GM12878 (cell line): ENCODE measurements around the gene WDSUB1. TPM values are rescaled to one million over a fixed set of nuclear protein-coding genes. Genes with fewer than 3 reads are reported as not detected.

ENCODE experiments used
- ATAC-seq: fragments of 200-7000 bp; cut with Tn5 transposase; 3 replicates; pipeline ENCODE4 v1.9.1; 2020; ENCODE audit warnings: mild to moderate bottlenecking, moderate library complexity
- BruUV-seq: library from RNA; stranded (reverse); fragments of 400-500 nt; replicated peaks from 2 replicates; lab custom pipeline; 2021; lab: Mats Ljungman, UMichigan
- CTCF ChIA-PET: fragments of 300-600 bp; sonication (Branson Sonifier 250); formaldehyde crosslinking; extraction: SDS; loops from one replicate; lab custom pipeline; 2021; ENCODE audit warnings: inconsistent platforms; lab: Yijun Ruan, JAX
- POLR2A ChIA-PET: fragments of 350-600 bp; formaldehyde crosslinking; extraction: SDS; loops from one replicate; lab custom pipeline; 2021; ENCODE audit warnings: inconsistent platforms; lab: Charles Lee
- RAD21 ChIA-PET: fragments of 300-600 bp; sonication (Branson Sonifier 250); formaldehyde crosslinking; loops from one replicate; lab custom pipeline; 2023; ENCODE audit warnings: antibody characterized with exemption; ENCODE audit not compliant: unreplicated experiment; lab: Charles Lee
- SMC1A ChIA-PET: fragments of 300-600 bp; sonication (Branson Sonifier 250); formaldehyde crosslinking; loops from one replicate; lab custom pipeline; 2023; ENCODE audit not compliant: unreplicated experiment, uncharacterized antibody; lab: Charles Lee
- DNase-seq: peaks from one replicate; pipeline ENCODE4 v3.0.0-alpha.2; 2011; ENCODE audit warnings: low read depth, low spot score
- FAIRE-seq: peaks from 3 replicates; lab custom pipeline; 2011; peaks lifted over from hg19 to GRCh38; lab: Jason Lieb, UNC
- H2AFZ ChIP-seq: 2 replicates; pipeline ENCODE4 v1.6.0; 2011; ENCODE audit warnings: low read depth, low read length, control low read depth; ENCODE audit not compliant: control insufficient read depth
- H3K27ac ChIP-seq: 2 replicates; pipeline ENCODE4 v1.5.1; 2011; ENCODE audit warnings: control low read depth; ENCODE audit not compliant: control insufficient read depth, insufficient read depth
- H3K27me3 ChIP-seq, 2 experiments: replicated peaks in 1 of 2; 2 replicates each; pipeline versions ENCODE4 v1.6.0 to v1.6.1; 2011; ENCODE audit warnings: low read length in 1 of 2; ENCODE audit not compliant: control insufficient read depth in 2 of 2, insufficient read depth in 2 of 2
- H3K36me3 ChIP-seq, 2 experiments: 2 replicates each; pipeline ENCODE4 v1.5.1; 2011; ENCODE audit warnings: low read length in 1 of 2; ENCODE audit not compliant: control insufficient read depth in 2 of 2, insufficient read depth in 2 of 2
- H3K4me1 ChIP-seq: 2 replicates; pipeline ENCODE4 v1.6.1; 2011; ENCODE audit warnings: mild to moderate bottlenecking, low read length, moderate library complexity, mixed read lengths; ENCODE audit not compliant: control insufficient read depth, insufficient read depth
- H3K4me2 ChIP-seq: 2 replicates; pipeline ENCODE4 v1.6.0; 2011; ENCODE audit warnings: control low read depth; ENCODE audit not compliant: control insufficient read depth, insufficient read depth
- H3K4me3 ChIP-seq: fragments of 200-600 bp; sonication (generic); 2 replicates; pipeline ENCODE4 v1.5.1; 2016
- H3K79me2 ChIP-seq: 2 replicates; pipeline ENCODE4 v1.6.0; 2011; ENCODE audit warnings: low read length; ENCODE audit not compliant: control insufficient read depth, insufficient read depth
- H3K9ac ChIP-seq: 2 replicates; pipeline ENCODE4 v1.8.0; 2011; ENCODE audit warnings: low read length, control low read depth, mixed read lengths; ENCODE audit not compliant: control insufficient read depth, insufficient read depth
- H3K9me3 ChIP-seq: replicated peaks from 3 replicates; pipeline ENCODE4 v1.5.1; 2011; ENCODE audit warnings: mild to moderate bottlenecking, low read length; ENCODE audit not compliant: control insufficient read depth, insufficient read depth
- H4K20me1 ChIP-seq: 2 replicates; pipeline ENCODE4 v1.6.0; 2011; ENCODE audit not compliant: control insufficient read depth, insufficient read depth
- BHLHE40 ChIP-seq, 2 experiments: fragments of 450-650 bp in 1 of 2; IDR thresholded peaks; 2 replicates each; pipeline ENCODE4 v1.6.1; 2011 to 2017; ENCODE audit warnings: low read depth in 2 of 2, borderline replicate concordance in 1 of 2, improper control_type of control experiment in 1 of 2, low read length in 1 of 2, mild to moderate bottlenecking in 1 of 2
- BMI1 ChIP-seq: fragments of 450-650 bp; IDR thresholded peaks from 2 replicates; pipeline ENCODE4 v1.6.1; 2016; ENCODE audit warnings: mild to moderate bottlenecking, moderate library complexity, borderline replicate concordance
- CEBPB ChIP-seq, 2 experiments: fragments of 150-350 bp in 1 of 2; IDR thresholded peaks; 2 replicates each; pipeline ENCODE4 v1.6.1; 2012 to 2014; ENCODE audit warnings: low read depth in 2 of 2, low read length in 2 of 2, borderline replicate concordance in 1 of 2, inconsistent platforms in 1 of 2
- CHD1 ChIP-seq: IDR thresholded peaks from 2 replicates; pipeline ENCODE4 v1.6.1; 2012; ENCODE audit warnings: low read depth, low read length, improper control_type of control experiment
- EP300 ChIP-seq, 2 experiments: fragments of 150-350 bp in 1 of 2; IDR thresholded peaks; 2 replicates each; pipeline ENCODE4 v1.6.1; 2011 to 2012; ENCODE audit warnings: low read depth in 2 of 2, low read length in 2 of 2, borderline replicate concordance in 1 of 2, improper control_type of control experiment in 1 of 2, inconsistent platforms in 1 of 2; ENCODE audit not compliant: control insufficient read depth in 1 of 2
- EZH2 ChIP-seq: IDR thresholded peaks from 2 replicates; pipeline ENCODE4 v1.6.1; 2012; ENCODE audit warnings: low read depth, mild to moderate bottlenecking, control low read depth, inconsistent platforms, low read length, borderline replicate concordance; ENCODE audit not compliant: control insufficient read depth
- FOXM1 ChIP-seq: IDR thresholded peaks from 2 replicates; pipeline ENCODE4 v1.6.1; 2012; ENCODE audit warnings: low read depth, mild to moderate bottlenecking, inconsistent platforms, low read length, moderate library complexity
- PAX5 ChIP-seq: IDR thresholded peaks from 2 replicates; pipeline ENCODE4 v1.6.1; 2011; ENCODE audit warnings: low read depth, low read length, borderline replicate concordance
- RAD21 ChIP-seq: IDR thresholded peaks from 2 replicates; pipeline ENCODE4 v1.6.1; 2011; ENCODE audit warnings: mild to moderate bottlenecking, low read depth, low read length, moderate library complexity; ENCODE audit not compliant: insufficient read depth
- SIX5 ChIP-seq: IDR thresholded peaks from 2 replicates; pipeline ENCODE4 v1.6.1; 2011; ENCODE audit warnings: mild to moderate bottlenecking, low read depth, low read length, moderate library complexity; ENCODE audit not compliant: severe bottlenecking
- SMAD5 ChIP-seq: IDR thresholded peaks from 2 replicates; pipeline ENCODE4 v1.6.1; 2016; ENCODE audit warnings: antibody characterized with exemption, low read depth
- SMC3 ChIP-seq: IDR thresholded peaks from 2 replicates; pipeline ENCODE4 v1.6.1; 2011; ENCODE audit warnings: low read length, improper control_type of control experiment, borderline replicate concordance
- TAF1 ChIP-seq: IDR thresholded peaks from 2 replicates; pipeline ENCODE4 v1.6.1; 2011; ENCODE audit warnings: mild to moderate bottlenecking, low read depth, low read length, borderline replicate concordance
- ZNF24 ChIP-seq: fragments of 450-650 bp; IDR thresholded peaks from 2 replicates; pipeline ENCODE4 v1.6.1; 2017; ENCODE audit warnings: antibody characterized with exemption, mild to moderate bottlenecking
- ZNF274 ChIP-seq: IDR thresholded peaks from one replicate; pipeline ENCODE4 v1.8.0; 2011; ENCODE audit not compliant: insufficient read length, insufficient read depth
- WGBS: methylation state at CpG from one replicate; pipeline ENCODE4 v1.1.6; 2016; ENCODE audit warnings: low lambda C conversion rate; ENCODE audit not compliant: insufficient replicate concordance, insufficient coverage; ENCODE audit errors: missing lambda C conversion rate; 5-methylcytosine and 5-hydroxymethylcytosine counted together
- in situ Hi-C: fragments of 300-500 bp; cut with MboI; formaldehyde crosslinking; loops from 9 replicates; pipeline ENCODE4 v1.14.3; 2018; ENCODE audit warnings: mixed read lengths
- intact Hi-C: fragments of 100-400 bp; cut with micrococcal nuclease; formaldehyde crosslinking; loops from one replicate; pipeline ENCODE4 v1.14.2; 2022; ENCODE audit not compliant: unreplicated experiment
- polyA plus RNA-seq, 11 experiments: library from polyadenylated mRNA; depleted of rRNA in 4 of 11; unstranded in 6 of 11; stranded (reverse) in 5 of 11; fragments of >200 nt; fragmentation: Nextera tagmentation in 4 of 11; fragmentation: Illumina TruSeq in 1 of 11; extraction: Ambion mirVana in 4 of 11; extraction: Trizol in 1 of 11; gene quantifications; 1 replicate in 1 of 11; 2 replicates in 10 of 11; pipeline versions ENCODE4 v1.2.1 to v1.2.3, GENCODE V29; 2011 to 2016; ENCODE audit warnings: inconsistent platforms in 2 of 11, missing spikeins in 2 of 11, low read depth in 1 of 11
- total RNA-seq, 4 experiments: library from RNA; depleted of rRNA in 3 of 4; stranded (reverse); fragments of >200 nt in 3 of 4; fragmentation: Illumina TruSeq in 1 of 4; extraction: Trizol in 1 of 4; gene quantifications; 2 replicates each; pipeline versions ENCODE4 v1.2.1 to v1.2.3, GENCODE V29; 2013 to 2021

The WDSUB1 gene
- total and polyA plus RNA-seq, 10 of the 15 experiments (the other 5 are each of a cell fraction or from before 2014, with no cell fraction given), result 4.4 to 12.7 (median 7.6) TPM

DNA sequence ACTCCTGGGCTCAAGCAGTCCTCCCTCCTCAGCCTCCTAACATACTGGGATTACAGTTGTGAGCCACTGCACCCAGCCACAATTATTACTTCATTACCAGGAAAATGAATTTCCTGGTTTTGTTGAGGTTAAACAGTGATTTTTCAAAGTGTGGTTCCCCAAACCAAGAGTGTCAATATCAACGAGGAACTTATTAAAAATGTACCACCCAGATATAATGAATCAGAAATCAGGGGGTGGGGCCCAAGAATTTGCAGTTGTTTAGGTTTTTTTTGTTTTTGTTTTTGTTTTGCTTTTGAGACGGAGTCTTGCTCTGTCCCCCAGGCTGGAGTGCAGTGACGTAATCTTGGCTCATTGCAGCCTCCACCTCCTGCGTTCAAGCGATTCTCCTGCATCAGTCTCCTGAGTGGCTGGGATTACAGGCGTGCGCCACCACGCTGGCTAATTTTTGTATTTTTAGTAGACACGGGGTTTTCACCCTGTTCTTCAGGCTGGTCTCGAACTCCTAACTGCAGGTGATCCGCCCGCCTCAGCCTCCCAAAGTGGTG is 94.1 kb downstream of the WDSUB1 start:
- RAD21 ChIA-PET, result no interaction called here
- WGBS, result 79% methylated on average over 12 of the region's 12 CpGs
- intact Hi-C loops (no loop called here), in situ Hi-C loops (no loop called here)
- no peak overlapping the region for H3K4me2 ChIP-seq
- H2AFZ ChIP-seq, result no peak overlapping the region
- H3K27ac ChIP-seq, result no peak overlapping the region
- H3K4me3 ChIP-seq, result no peak overlapping the region
- no peaks in the 10 kb centered on the region for H3K79me2 ChIP-seq
- H3K36me3 ChIP-seq, result no peaks in the 10 kb centered on the region; a peak in 1 of 4 replicates
- no peaks in the 10 kb centered on the region for H3K9me3 ChIP-seq
- SMC1A ChIA-PET, result no interaction called here
- no peak for FAIRE-seq
- no peak overlapping the region for H3K9ac ChIP-seq
- no peak for TF ChIP-seq FOXM1
- TF ChIP-seq CHD1, result no peak
- TF ChIP-seq BMI1, result no peak
- no peak for TF ChIP-seq SMC3
- TF ChIP-seq ZNF274, result no peak
- TF ChIP-seq ZNF24, result no peak
- no peak for TF ChIP-seq TAF1
- TF ChIP-seq BHLHE40 (IDR thresholded peaks at IDR 0.05; ENCODE audit: borderline replicate concordance in 1 of 2, low read depth in 2 of 2, low read length in 1 of 2), result no peak
- TF ChIP-seq EP300 (IDR thresholded peaks at IDR 0.05; ENCODE audit: borderline replicate concordance in 1 of 2, control insufficient read depth in 1 of 2, low read depth in 2 of 2, low read length in 2 of 2), result no peak
- no peak for TF ChIP-seq SIX5
- TF ChIP-seq RAD21, result no peak
- TF ChIP-seq PAX5, result no peak
- TF ChIP-seq CEBPB (IDR thresholded peaks at IDR 0.05; ENCODE audit: borderline replicate concordance in 1 of 2, low read depth in 2 of 2, low read length in 2 of 2), result no peak
- no peak for TF ChIP-seq SMAD5
- no peak for TF ChIP-seq EZH2
- CTCF ChIA-PET, result interaction anchor here (0.6 kb wide), 1 partner anchor 41 kb away, joined by 3 read pairs; no protein-coding TSS in a partner anchor
- H3K27me3 ChIP-seq, result no peaks in the 10 kb centered on the region
- no peak for DNase-seq
- no peaks in the 10 kb centered on the region for H4K20me1 ChIP-seq
- BruUV-seq, result no TSS peak
- POLR2A ChIA-PET, result no interaction called here
- ATAC-seq, result no peak
- H3K4me1 ChIP-seq, result no peaks in the 10 kb centered on the region
